Nephron progenitor cell (in vitro differentiated cells): ENCODE data around the gene GP9.
"Not testable (repeated sequence)": the region's sequence is repeated elsewhere in the genome, so short reads cannot be mapped to it uniquely, and the experiment has no call there.

Experiments used
- DNase-seq: peaks from one replicate; pipeline ENCODE4 v3.0.0; 2021
- H3K27ac Mint-ChIP-seq: 2 replicates; pipeline ENCODE4 v1.8.0; 2021; ENCODE audit warnings: mild to moderate bottlenecking, moderate library complexity, mixed read lengths
- H3K27me3 Mint-ChIP-seq: 2 replicates; pipeline ENCODE4 v1.8.0; 2021; ENCODE audit warnings: mild to moderate bottlenecking, low read depth, mixed read lengths; ENCODE audit not compliant: poor library complexity
- H3K36me3 Mint-ChIP-seq: 2 replicates; pipeline ENCODE4 v1.8.0; 2021; ENCODE audit warnings: low read depth, mixed read lengths
- H3K4me1 Mint-ChIP-seq: 2 replicates; pipeline ENCODE4 v1.8.0; 2021; ENCODE audit warnings: mixed read lengths
- H3K4me3 Mint-ChIP-seq: 2 replicates; pipeline ENCODE4 v1.8.0; 2021; ENCODE audit warnings: mild to moderate bottlenecking, moderate library complexity, mixed read lengths
- H3K9me3 Mint-ChIP-seq: 2 replicates; pipeline ENCODE4 v1.8.0; 2021; ENCODE audit warnings: mild to moderate bottlenecking, moderate library complexity, mixed read lengths
- TF ChIP-seq, protein P1 (sequence below): fragments of 200-600 bp; sonication (generic); IDR thresholded peaks from 2 replicates; pipeline ENCODE4 v1.5.0; 2021; ENCODE audit warnings: antibody characterized with exemption

The GP9 gene

DNA sequence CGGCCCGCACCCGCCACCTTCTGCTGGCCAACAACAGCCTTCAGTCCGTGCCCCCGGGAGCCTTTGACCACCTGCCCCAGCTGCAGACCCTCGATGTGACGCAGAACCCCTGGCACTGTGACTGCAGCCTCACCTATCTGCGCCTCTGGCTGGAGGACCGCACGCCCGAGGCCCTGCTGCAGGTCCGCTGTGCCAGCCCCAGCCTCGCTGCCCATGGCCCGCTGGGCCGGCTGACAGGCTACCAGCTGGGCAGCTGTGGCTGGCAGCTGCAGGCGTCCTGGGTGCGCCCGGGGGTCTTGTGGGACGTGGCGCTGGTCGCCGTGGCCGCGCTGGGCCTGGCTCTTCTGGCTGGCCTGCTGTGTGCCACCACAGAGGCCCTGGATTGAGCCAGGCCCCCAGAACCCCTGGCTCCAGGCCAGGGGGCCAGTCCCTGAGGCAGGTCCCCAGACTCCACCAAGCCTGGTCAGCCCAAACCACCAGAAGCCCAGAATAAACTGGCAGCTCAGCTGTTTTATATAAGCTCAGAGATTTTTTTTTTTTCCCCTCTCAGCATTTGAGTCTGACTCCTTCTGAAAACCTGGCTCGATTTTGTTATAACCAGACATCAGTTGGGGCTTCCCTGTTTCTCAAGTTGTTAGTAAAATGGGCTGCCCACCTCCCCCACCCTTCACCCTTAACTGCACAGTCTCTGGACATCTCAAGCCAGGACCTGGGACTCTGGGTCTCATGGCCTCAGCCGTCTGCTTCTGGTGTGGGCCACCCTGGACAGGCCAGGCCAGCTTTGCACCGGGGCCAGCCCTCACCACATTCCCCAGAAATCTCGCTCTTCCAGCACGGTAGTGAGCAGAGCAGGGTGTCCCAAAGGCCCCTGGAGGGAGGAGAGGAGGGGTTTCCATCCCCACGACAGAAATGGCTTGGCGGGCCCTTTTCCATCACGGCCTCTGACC is 1.6 kb downstream of the GP9 start:
- Mint-ChIP-seq H3K27ac (no peak overlapping the region), H3K4me1 (peaks cover 23% of the 10 kb centered on the region), H3K36me3 (no peaks in the 10 kb centered on the region), H3K27me3 (no peaks in the 10 kb centered on the region), H3K9me3 (no peaks in the 10 kb centered on the region), H3K4me3 (no peak overlapping the region)
- DNase-seq = no peak
- TF ChIP-seq, protein P1, sequence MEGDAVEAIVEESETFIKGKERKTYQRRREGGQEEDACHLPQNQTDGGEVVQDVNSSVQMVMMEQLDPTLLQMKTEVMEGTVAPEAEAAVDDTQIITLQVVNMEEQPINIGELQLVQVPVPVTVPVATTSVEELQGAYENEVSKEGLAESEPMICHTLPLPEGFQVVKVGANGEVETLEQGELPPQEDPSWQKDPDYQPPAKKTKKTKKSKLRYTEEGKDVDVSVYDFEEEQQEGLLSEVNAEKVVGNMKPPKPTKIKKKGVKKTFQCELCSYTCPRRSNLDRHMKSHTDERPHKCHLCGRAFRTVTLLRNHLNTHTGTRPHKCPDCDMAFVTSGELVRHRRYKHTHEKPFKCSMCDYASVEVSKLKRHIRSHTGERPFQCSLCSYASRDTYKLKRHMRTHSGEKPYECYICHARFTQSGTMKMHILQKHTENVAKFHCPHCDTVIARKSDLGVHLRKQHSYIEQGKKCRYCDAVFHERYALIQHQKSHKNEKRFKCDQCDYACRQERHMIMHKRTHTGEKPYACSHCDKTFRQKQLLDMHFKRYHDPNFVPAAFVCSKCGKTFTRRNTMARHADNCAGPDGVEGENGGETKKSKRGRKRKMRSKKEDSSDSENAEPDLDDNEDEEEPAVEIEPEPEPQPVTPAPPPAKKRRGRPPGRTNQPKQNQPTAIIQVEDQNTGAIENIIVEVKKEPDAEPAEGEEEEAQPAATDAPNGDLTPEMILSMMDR = no peak

DNA sequence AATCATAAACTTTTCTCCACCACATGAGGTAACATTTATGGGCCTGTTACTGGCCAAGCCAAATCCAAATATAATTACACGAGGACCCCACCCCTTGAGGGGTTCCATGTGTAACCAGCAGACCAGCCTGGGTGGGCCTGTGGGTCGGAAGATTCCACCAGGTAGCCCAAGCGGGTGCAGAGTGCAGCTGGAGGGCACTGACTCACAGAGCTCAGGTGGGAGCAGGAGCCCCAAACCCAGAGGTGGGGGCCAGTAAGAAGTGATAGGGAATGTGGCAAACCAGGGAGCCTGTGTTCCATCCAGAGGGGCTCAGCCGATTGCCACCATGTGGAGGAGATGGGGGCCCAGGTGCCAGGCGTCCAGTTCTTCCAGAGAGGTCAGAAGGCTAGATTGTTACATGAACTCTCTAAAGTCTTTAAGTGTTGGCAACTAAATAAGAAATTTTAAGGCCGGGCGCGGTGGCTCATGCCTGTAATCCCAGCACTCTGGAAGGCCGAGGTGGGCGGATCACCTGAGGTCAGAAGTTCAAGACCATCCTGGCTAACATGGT is 2.6 kb downstream of the GP9 start:
- H3K36me3 Mint-ChIP-seq = no peaks in the 10 kb centered on the region
- TF ChIP-seq, protein P1 = no peak
- no peak for DNase-seq
- no peak overlapping the region for H3K4me3 Mint-ChIP-seq
- H3K4me1 Mint-ChIP-seq = peaks cover 28% of the 10 kb centered on the region
- H3K27ac Mint-ChIP-seq = no peak overlapping the region
- no peaks in the 10 kb centered on the region for H3K27me3 Mint-ChIP-seq
- peaks cover 4% of the 10 kb centered on the region for H3K9me3 Mint-ChIP-seq

DNA sequence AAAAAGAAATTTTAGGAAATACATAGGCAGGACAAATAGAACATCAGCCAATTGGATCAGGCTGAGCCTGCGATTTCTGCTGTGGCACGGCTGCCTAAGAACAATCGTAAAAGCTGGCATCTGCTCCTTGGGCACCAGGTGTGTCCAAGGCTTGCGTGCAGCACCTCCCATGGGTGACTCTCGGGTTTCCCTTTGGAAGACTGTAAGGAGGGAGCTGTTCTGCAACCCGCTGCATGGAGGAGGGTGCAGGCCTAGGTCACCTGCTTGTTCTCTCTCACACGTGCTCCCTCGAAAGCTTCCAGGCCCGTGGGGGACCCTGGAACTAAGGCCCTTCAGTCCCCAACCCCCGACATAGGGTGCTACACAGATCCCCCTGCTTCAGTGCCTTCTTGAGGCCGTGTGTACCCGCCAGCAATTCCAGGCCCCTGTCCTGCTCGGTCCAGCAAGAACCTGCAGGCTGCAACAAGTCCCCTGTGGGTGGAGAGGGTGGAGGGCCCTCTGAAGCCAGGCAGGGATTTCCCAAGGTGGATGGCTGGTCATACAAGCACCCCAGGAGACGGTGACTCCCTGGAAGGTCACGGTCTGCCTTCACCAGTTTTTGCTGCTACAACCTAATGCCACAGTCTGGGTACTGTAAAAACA is 3.4 kb downstream of the GP9 start:
- no peak overlapping the region for H3K4me3 Mint-ChIP-seq
- H3K27me3 Mint-ChIP-seq = no peaks in the 10 kb centered on the region
- H3K4me1 Mint-ChIP-seq = peaks cover 24% of the 10 kb centered on the region
- H3K27ac Mint-ChIP-seq = no peak overlapping the region
- TF ChIP-seq, protein P1 = no peak
- H3K9me3 Mint-ChIP-seq = peaks cover 4% of the 10 kb centered on the region
- DNase-seq = no peak
- no peaks in the 10 kb centered on the region for H3K36me3 Mint-ChIP-seq

DNA sequence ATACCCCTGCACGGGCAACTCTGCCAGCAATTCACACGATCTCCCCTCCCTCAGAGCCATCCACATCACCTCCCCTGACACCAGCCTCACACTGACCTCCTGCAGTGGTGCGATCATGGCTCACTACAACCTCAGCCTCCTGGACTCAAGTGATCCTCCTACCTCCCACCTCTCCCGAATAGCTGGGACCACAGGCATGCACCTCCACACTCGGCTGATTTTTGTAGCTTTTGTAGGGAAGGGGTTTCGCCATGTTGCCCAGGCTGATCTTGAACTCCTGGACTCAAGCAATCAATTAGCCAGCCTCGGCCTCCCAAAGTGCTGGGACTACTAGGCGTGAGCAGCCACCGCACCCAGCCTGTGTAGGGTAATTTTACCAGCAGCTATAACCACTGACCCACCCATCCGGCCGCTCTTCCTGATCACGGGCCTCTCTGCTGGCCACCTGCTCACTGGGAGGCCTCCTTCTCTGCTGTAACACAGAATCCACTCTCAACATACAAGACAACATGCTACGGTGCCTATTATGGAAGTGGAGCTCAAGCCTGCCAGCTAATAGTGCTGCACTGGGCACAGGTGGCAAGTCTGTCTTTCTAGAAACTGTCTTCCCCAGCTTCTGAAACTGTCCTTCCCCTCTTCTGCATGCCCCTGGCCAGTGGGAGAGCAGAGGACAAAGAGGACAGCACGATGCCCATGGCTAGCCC is 4.6 kb downstream of the GP9 start:
- TF ChIP-seq, protein P1 = no peak
- Mint-ChIP-seq H3K36me3 (no peaks in the 10 kb centered on the region), H3K27ac (peak overlapping the region; percentile 90), H3K4me3 (no peak overlapping the region), H3K27me3 (peaks cover 8% of the 10 kb centered on the region), H3K4me1 (peaks cover 19% of the 10 kb centered on the region), H3K9me3 (peaks cover 9% of the 10 kb centered on the region)
- DNase-seq = no peak

DNA sequence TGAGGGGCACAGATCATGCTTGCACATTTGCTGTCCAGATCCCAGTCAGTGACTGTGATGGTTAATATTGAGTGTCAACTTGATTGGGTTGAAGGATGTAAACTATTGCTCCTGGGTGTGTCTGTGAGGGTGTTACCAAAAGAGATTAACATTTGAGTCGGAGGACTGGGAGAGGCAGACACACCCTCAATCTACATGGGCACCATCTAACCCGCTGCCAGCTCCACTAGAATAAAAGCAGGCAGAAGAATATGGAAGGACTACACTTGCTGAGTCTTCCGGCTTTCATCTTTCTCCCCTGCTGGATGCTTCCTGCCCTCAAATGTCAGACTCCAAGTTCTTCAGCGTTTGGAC is 5.1 kb downstream of the GP9 start:
- Mint-ChIP-seq H3K27ac (no peak overlapping the region), H3K4me1 (peaks cover 19% of the 10 kb centered on the region), H3K36me3 (no peaks in the 10 kb centered on the region), H3K27me3 (peaks cover 9% of the 10 kb centered on the region), H3K4me3 (no peak overlapping the region), H3K9me3 (peaks cover 9% of the 10 kb centered on the region)
- TF ChIP-seq, protein P1 = no peak
- DNase-seq = no peak

DNA sequence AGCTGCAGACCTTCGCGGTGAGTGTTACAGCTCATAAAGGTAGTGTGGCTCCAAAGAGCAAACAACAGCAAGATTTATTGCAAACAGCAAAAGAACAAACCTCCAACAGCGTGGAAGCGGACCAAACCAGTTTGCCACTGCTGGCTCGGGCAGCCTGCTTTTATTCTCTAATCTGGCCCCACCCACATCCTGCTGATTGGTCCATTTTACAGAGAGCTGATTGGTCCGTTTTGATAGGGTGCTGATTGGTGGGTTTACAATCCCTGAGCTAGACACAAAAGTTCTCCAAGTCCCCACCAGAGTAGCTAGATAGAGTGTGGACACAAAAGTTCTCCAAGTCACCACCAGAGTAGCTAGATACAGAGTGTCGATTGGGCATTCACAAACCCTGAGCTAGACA is 7.1 kb downstream of the GP9 start:
- not testable (repeated sequence) for H3K4me3 Mint-ChIP-seq, H3K36me3 Mint-ChIP-seq, H3K9me3 Mint-ChIP-seq, DNase-seq
- H3K4me1 Mint-ChIP-seq = peaks cover 19% of the 10 kb centered on the region
- H3K27me3 Mint-ChIP-seq = peaks cover 16% of the 10 kb centered on the region
- H3K27ac Mint-ChIP-seq = peak overlapping the region; percentile 29
